Right cardiac atrium (tissue), 5 donors: ENCODE results near the gene RNF224. TPM values are rescaled to one million over a fixed set of nuclear protein-coding genes. Genes with fewer than 3 reads are reported as not detected.

Source experiments
- ATAC-seq, 2 donors: fragments of 200-7000 bp; cut with Tn5 transposase; one replicate each; pipeline versions ENCODE4 v1.8.0 to v1.9.1; 2020; ENCODE audit warnings: moderate library complexity in 2 of 2, mild to moderate bottlenecking in 1 of 2
- DNase-seq, 3 donors: peaks; one replicate each; pipeline ENCODE4 v3.0.0-alpha.2; 2020
- H3K27ac ChIP-seq: one replicate; pipeline ENCODE4 v1.5.1; 2013; ENCODE audit warnings: mild to moderate bottlenecking, low read length, control low read depth, moderate library complexity
- H3K27me3 ChIP-seq: one replicate; pipeline ENCODE4 v1.6.1; 2013; ENCODE audit not compliant: control insufficient read depth, insufficient read depth
- H3K4me1 ChIP-seq: one replicate; pipeline ENCODE4 v1.6.1; 2013; ENCODE audit warnings: low read length; ENCODE audit not compliant: control insufficient read depth, insufficient read depth
- H3K4me3 ChIP-seq: one replicate; pipeline ENCODE4 v1.5.1; 2013; ENCODE audit warnings: low read length, control low read depth
- H3K9me3 ChIP-seq: one replicate; pipeline ENCODE4 v1.6.1; 2013; ENCODE audit warnings: low read length; ENCODE audit not compliant: control insufficient read depth
- WGBS: extraction: QIAGEN DNeasy Blood & Tissue Kit; methylation state at CpG from one replicate; pipeline ENCODE4 v1.1.7; 2013; 5-methylcytosine and 5-hydroxymethylcytosine counted together
- intact Hi-C, 4 donors: fragments of 100-400 bp; cut with DNase I; formaldehyde crosslinking; loops; one replicate each; pipeline versions ENCODE4 v1.11.0 to v1.14.0; 2022 to 2023
- polyA plus RNA-seq: library from polyadenylated mRNA; stranded (reverse); fragments of 200-250 nt; gene quantifications from one replicate; pipeline ENCODE4 v1.2.3, GENCODE V29; 2013
- total RNA-seq, 4 donors: library from RNA; stranded (reverse); fragmentation: NEBNext Ultra II Directional; extraction: Animal tissue kit (Norgen Biotek cat#: 25700); gene quantifications; one replicate each; pipeline ENCODE4 v1.2.1, GENCODE V29; 2021
- donor health status: healthy with polysubstance abuse.
- donor health status: DM: no; HTN: yes; CAD: no.
- donor health status: DM: no; HTN: no; CAD: no.
- donor health status: DM: no; HTN: yes; CAD: no; lungs with severe emphysema.
- donor health status: DM: yes; HTN: yes; CAD: no.

RNF224 gene
- total and polyA plus RNA-seq, 5 donors: 0.09 TPM; not detected in 4

GRCh38 chr9:137204731-137205125 is 22.6 kb upstream of the RNF224 start:
- Histone ChIP-seq H3K27me3 (no peaks in the 10 kb centered on the region), H3K4me1 (peaks cover 14% of the 10 kb centered on the region), H3K27ac (no peak overlapping the region), H3K4me3 (peak overlapping the region; percentile 89), H3K9me3 (no peaks in the 10 kb centered on the region)
- ATAC-seq (no peak), DNase-seq (no peak)
- WGBS: 15% methylated on average over 21 of the region's 21 CpGs
- intact Hi-C loops: no loop called here

- no peaks in the 10 kb centered on the region for H3K9me3 ChIP-seq
- peak within 1 kb of the TSS; percentile 35 for H3K27ac ChIP-seq
- peak; percentile 74 for ATAC-seq
- H3K4me3 ChIP-seq: peak within 1 kb of the TSS; percentile 89
- H3K4me1 ChIP-seq: peaks cover 14% of the 10 kb centered on the region
- intact Hi-C loops: no loop called here
- peak; percentile 92 to 97 (median 96) for DNase-seq
- under 1% methylated on average over 98 of the region's 98 CpGs for WGBS
- H3K27me3 ChIP-seq: no peaks in the 10 kb centered on the region
Measured at GRCh38 chr9:137205126-137206069, 21.9 kb upstream of the RNF224 start, which contains the start of the genes NDOR1 and TMEM203. Gene NDOR1 (plus strand): TSS chr9:137205700. CDS start chr9:137205778, 78 bp downstream. Gene TMEM203 (minus strand): TSS chr9:137205648. CDS start chr9:137205414, 234 bp downstream.

- no peaks in the 10 kb centered on the region for H3K9me3 ChIP-seq
- no peak for ATAC-seq
- intact Hi-C loops: no loop called here
- H3K4me1 ChIP-seq: peaks cover 14% of the 10 kb centered on the region
- no peak overlapping the region for H3K27ac ChIP-seq
- 67% methylated on average over 7 of the region's 7 CpGs for WGBS
- DNase-seq: no peak
- H3K27me3 ChIP-seq: no peaks in the 10 kb centered on the region
- H3K4me3 ChIP-seq: peak overlapping the region; percentile 89
Measured at GRCh38 chr9:137206602-137207001, 20.7 kb upstream of the RNF224 start.

GRCh38 chr9:137211532-137211931 is 15.8 kb upstream of the RNF224 start:
- no peak overlapping the region for H3K27ac ChIP-seq
- 86% methylated on average over 13 of the region's 13 CpGs for WGBS
- intact Hi-C loops: no loop called here

GRCh38 chr9:137212520-137212919 is 14.8 kb upstream of the RNF224 start:
- Histone ChIP-seq H3K4me1 (no peaks in the 10 kb centered on the region), H3K27ac (no peak overlapping the region), H3K4me3 (no peak overlapping the region), H3K27me3 (no peaks in the 10 kb centered on the region), H3K9me3 (no peaks in the 10 kb centered on the region)
- intact Hi-C loops: no loop called here
- DNase-seq (peak in 1 of 3 donors; percentile 47), ATAC-seq (no peak)
- WGBS: 83% methylated on average over 21 of the region's 21 CpGs

More at GRCh38 chr9:137211532-137211931, 15.8 kb upstream of the RNF224 start:
- no peak for ATAC-seq
- H3K4me1 ChIP-seq: peaks cover 4% of the 10 kb centered on the region
- H3K27me3 ChIP-seq: no peaks in the 10 kb centered on the region
- no peak for DNase-seq
- no peaks in the 10 kb centered on the region for H3K9me3 ChIP-seq
- H3K4me3 ChIP-seq: no peak overlapping the region

GRCh38 chr9:137213160-137214060 is 13.9 kb upstream of the RNF224 start:
- 88% methylated on average over 49 of the region's 49 CpGs for WGBS
- ATAC-seq: no peak
- no peak for DNase-seq
- Histone ChIP-seq H3K27me3 (no peaks in the 10 kb centered on the region), H3K4me3 (no peak overlapping the region), H3K9me3 (no peaks in the 10 kb centered on the region), H3K4me1 (no peaks in the 10 kb centered on the region), H3K27ac (no peak overlapping the region)
- intact Hi-C loops: no loop called here

GRCh38 chr9:137214620-137215019 is 12.7 kb upstream of the RNF224 start:
- DNase-seq (no peak), ATAC-seq (no peak)
- H3K9me3 ChIP-seq: no peaks in the 10 kb centered on the region
- H3K4me3 ChIP-seq: no peak overlapping the region
- no peaks in the 10 kb centered on the region for H3K4me1 ChIP-seq
- WGBS: 93% methylated on average over 19 of the region's 19 CpGs
- no peak overlapping the region for H3K27ac ChIP-seq
- H3K27me3 ChIP-seq: no peaks in the 10 kb centered on the region
- intact Hi-C loops: no loop called here

GRCh38 chr9:137215196-137215986 is 11.9 kb upstream of the RNF224 start:
- WGBS: 94% methylated on average over 22 of the region's 22 CpGs
- no peak overlapping the region for H3K4me3 ChIP-seq
- ATAC-seq (no peak), DNase-seq (peak in 1 of 3 donors; percentile 57)
- H3K27ac ChIP-seq: no peak overlapping the region
- H3K27me3 ChIP-seq: no peaks in the 10 kb centered on the region
- H3K9me3 ChIP-seq: no peaks in the 10 kb centered on the region
- intact Hi-C loops: no loop called here
- H3K4me1 ChIP-seq: no peaks in the 10 kb centered on the region

- WGBS: 89% methylated on average over 30 of the region's 30 CpGs
- H3K27me3 ChIP-seq: no peaks in the 10 kb centered on the region
- no peaks in the 10 kb centered on the region for H3K4me1 ChIP-seq
- H3K4me3 ChIP-seq: no peak overlapping the region
- intact Hi-C loops: no loop called here
- DNase-seq (peak in 1 of 3 donors; percentile 56), ATAC-seq (no peak)
- no peak overlapping the region for H3K27ac ChIP-seq
- no peaks in the 10 kb centered on the region for H3K9me3 ChIP-seq
Measured at GRCh38 chr9:137216188-137216965, 10.9 kb upstream of the RNF224 start.
